ENCODE measurements around the gene ZMYM3. TPM values are rescaled to one million over a fixed set of nuclear protein-coding genes. Genes with fewer than 3 reads are reported as not detected.

Gene ZMYM3
- total RNA-seq, 2 donors from 2014 or later, result 16.6 to 17.4 TPM

DNA sequence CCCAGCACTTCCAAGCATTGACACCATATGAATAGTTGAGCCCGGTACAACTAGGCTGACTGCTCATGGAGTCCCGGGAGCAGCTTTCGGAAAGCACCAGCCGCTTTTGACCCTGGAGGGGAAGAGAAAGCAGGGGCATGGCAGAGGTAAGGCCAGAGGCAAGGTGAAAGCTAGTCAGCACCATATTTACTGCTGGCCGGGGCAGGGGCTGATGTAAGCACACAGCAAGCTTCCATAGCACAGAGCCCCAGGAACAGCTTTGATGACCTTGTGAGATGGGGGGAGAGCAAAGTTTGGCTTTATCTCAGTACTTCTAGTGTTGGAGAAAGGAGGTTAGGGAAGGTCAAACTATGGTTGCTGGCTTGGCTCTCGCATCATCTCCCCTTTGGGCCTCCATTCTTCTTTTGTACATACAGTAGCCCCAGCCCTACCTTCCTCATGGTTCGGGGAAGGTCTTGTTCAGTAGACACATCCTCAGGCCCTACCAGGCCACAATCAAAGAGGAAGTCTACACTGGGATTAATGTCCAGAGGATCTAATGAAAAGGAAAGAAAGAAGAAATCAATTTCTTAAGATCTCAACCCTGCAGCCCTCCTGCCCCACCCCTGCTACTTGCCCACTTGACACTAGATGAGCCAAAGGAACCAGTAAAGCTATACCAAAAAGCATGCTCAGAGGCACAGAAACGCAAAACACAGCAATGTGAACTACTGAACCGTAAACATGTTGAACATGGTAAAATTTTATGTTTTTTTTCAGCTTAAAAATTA, 9.4 kb downstream of the ZMYM3 start:
- Histone ChIP-seq H3K27me3 (no peaks in the 10 kb centered on the region), H3K4me3 (no peak overlapping the region), H3K4me1 (no peaks in the 10 kb centered on the region), H3K9me3 (no peaks in the 10 kb centered on the region), H3K9ac (ENCODE audit: low read depth in 2 of 2, low read length in 2 of 2) (no peak overlapping the region), H3K27ac (no peak overlapping the region), H3K36me3 (no peaks in the 10 kb centered on the region)
- DNase-seq, result no peak
- intact Hi-C loops (cut with DNase I), result no loop called here
- no peak for TF ChIP-seq CTCF (IDR thresholded peaks at IDR 0.05)

DNA sequence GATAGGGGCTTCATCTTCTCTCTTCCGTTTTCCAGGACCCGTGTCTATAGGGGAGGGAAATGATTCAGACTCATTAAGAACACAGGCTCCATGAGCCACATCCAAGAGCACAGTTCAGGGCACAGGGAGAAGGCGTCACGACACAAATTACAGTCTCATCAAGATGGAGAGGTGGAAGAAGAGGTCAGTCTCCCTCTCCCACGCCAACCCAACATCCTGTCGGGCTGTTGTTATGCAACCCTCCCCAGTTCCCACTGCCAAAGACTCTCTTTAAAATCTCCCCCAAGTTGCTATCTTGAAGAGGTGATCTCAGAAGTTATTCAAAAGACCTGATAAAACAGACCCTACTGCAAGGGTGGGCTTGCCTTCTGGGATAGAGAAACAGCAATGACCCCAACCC, 12.6 kb downstream of the ZMYM3 start:
- Histone ChIP-seq H3K9me3 (no peaks in the 10 kb centered on the region), H3K9ac (ENCODE audit: low read depth in 2 of 2, low read length in 2 of 2) (no peak overlapping the region), H3K27me3 (no peaks in the 10 kb centered on the region), H3K4me3 (no peak overlapping the region), H3K4me1 (no peaks in the 10 kb centered on the region), H3K27ac (no peak overlapping the region), H3K36me3 (no peaks in the 10 kb centered on the region)
- no peak for DNase-seq
- no peak for TF ChIP-seq CTCF (IDR thresholded peaks at IDR 0.05)
- intact Hi-C loops (cut with DNase I), result no loop called here

GRCh38 chrX:71239781-71240180, 14.2 kb downstream of the ZMYM3 start:
- Histone ChIP-seq H3K4me3 (no peak overlapping the region), H3K4me1 (no peaks in the 10 kb centered on the region), H3K27me3 (no peaks in the 10 kb centered on the region), H3K9me3 (no peaks in the 10 kb centered on the region), H3K9ac (ENCODE audit: low read depth in 2 of 2, low read length in 2 of 2) (no peak overlapping the region), H3K27ac (no peak overlapping the region), H3K36me3 (no peaks in the 10 kb centered on the region)
- DNase-seq, result no peak
- no peak for TF ChIP-seq CTCF (IDR thresholded peaks at IDR 0.05)
- intact Hi-C loops (cut with DNase I), result no loop called here

- DNase-seq, result no peak
- intact Hi-C loops (cut with DNase I), result no loop called here
Measured at GRCh38 chrX:71236836-71237235, 17.1 kb downstream of the ZMYM3 start.

GRCh38 chrX:71235482-71235881, 18.5 kb downstream of the ZMYM3 start:
- no peak for TF ChIP-seq CTCF (IDR thresholded peaks at IDR 0.05)

More at GRCh38 chrX:71236836-71237235, 17.1 kb downstream of the ZMYM3 start:
- Histone ChIP-seq H3K4me1 (no peaks in the 10 kb centered on the region), H3K27me3 (no peaks in the 10 kb centered on the region), H3K4me3 (no peak overlapping the region), H3K27ac (no peak overlapping the region), H3K36me3 (no peaks in the 10 kb centered on the region), H3K9me3 (no peaks in the 10 kb centered on the region), H3K9ac (ENCODE audit: low read depth in 2 of 2, low read length in 2 of 2) (no peak overlapping the region)
- no peak for TF ChIP-seq CTCF (IDR thresholded peaks at IDR 0.05)

More at GRCh38 chrX:71235482-71235881, 18.5 kb downstream of the ZMYM3 start:
- Histone ChIP-seq H3K4me3 (no peak overlapping the region), H3K36me3 (no peaks in the 10 kb centered on the region), H3K27me3 (no peaks in the 10 kb centered on the region), H3K27ac (no peak overlapping the region), H3K9ac (ENCODE audit: low read depth in 2 of 2, low read length in 2 of 2) (no peak overlapping the region), H3K4me1 (no peaks in the 10 kb centered on the region), H3K9me3 (no peaks in the 10 kb centered on the region)
- DNase-seq, result no peak
- intact Hi-C loops (cut with DNase I), result no loop called here

Data from colonic mucosa (tissue), 4 donors.